A673 (cell line): ENCODE measurements around the gene SIMC1.

Source experiments
- CTCF ChIP-seq: fragments of 300-800, 200-600 bp; sonication (generic); conservative IDR thresholded peaks from 2 replicates; pipeline ENCODE4 v1.5.1; 2017; ENCODE audit warnings: low read depth, mild to moderate bottlenecking, antibody characterized with exemption, low read length, moderate library complexity, mixed read lengths
- EZH2 ChIP-seq: fragments of 200-600 bp; sonication (generic); IDR thresholded peaks from 2 replicates; pipeline ENCODE4 v1.6.1; 2017; ENCODE audit warnings: borderline replicate concordance, low read depth, mild to moderate bottlenecking, mixed read lengths, antibody characterized with exemption, low read length; ENCODE audit not compliant: poor library complexity, severe bottlenecking

GRCh38 chr5:176387384-176387925 is 149.2 kb downstream of the SIMC1 start:
- no peak for TF ChIP-seq CTCF
- TF ChIP-seq EZH2: no peak
